PFSK-1 (cell line): ENCODE data around the gene ZHX3.

Experiments used
- POLR2AphosphoS5 ChIP-seq: IDR thresholded peaks from 2 replicates; pipeline ENCODE4 v1.6.1; 2012; ENCODE audit warnings: low read depth, mild to moderate bottlenecking, control low read depth, low read length, moderate library complexity
- REST ChIP-seq, 2 experiments: IDR thresholded peaks; 2 replicates each; pipeline versions ENCODE4 v1.6.1 to v1.8.0; 2011 to 2012; ENCODE audit warnings: low read depth in 2 of 2, low read length in 2 of 2, control low read depth in 1 of 2, inconsistent platforms in 1 of 2, mild to moderate bottlenecking in 1 of 2, moderate library complexity in 1 of 2; ENCODE audit not compliant: insufficient read depth in 1 of 2
- TAF1 ChIP-seq: IDR thresholded peaks from 2 replicates; pipeline ENCODE4 v1.6.1; 2012; ENCODE audit warnings: low read length, control low read depth, borderline replicate concordance; ENCODE audit not compliant: insufficient read depth

GRCh38 chr20:41230136-41230535 lies 87.4 kb downstream of the ZHX3 start:
- no peak for TF ChIP-seq REST (IDR thresholded peaks at IDR 0.05; ENCODE audit: insufficient read depth in 1 of 2, low read depth in 2 of 2, low read length in 2 of 2)
- TF ChIP-seq POLR2AphosphoS5, result no peak
- TF ChIP-seq TAF1, result no peak
